Measurements from ENCODE around the gene FLRT2. TPM values are rescaled to one million over a fixed set of nuclear protein-coding genes. Genes with fewer than 3 reads are reported as not detected.

Gene FLRT2
- polyA plus RNA-seq, 2 of the 4 experiments (the other 2 are of a cell fraction) = 6.8 to 7.5 TPM

- Histone ChIP-seq H3K4me2 (no peak overlapping the region; the same call in 2 of the 3 replicates), H3K4me3 (no peak overlapping the region), H3K27ac (no peak overlapping the region), H3K9me3 (no peaks in the 10 kb centered on the region), H3K4me1 (0 out of 3 replicates have a peak, but pooled peaks cover 8% of the 10 kb centered on the region)
- DNase-seq (ENCODE audit: low read depth in 1 of 2, low spot score in 1 of 2) = no peak
- no peak for ATAC-seq
- WGBS (ENCODE audit: missing lambda C conversion rate) = 87% methylated on average over 6 of the region's 6 CpGs
- FAIRE-seq = no peak
- CTCF ChIA-PET = interaction anchor here (0.7 to 1.3 kb wide), 2 partner anchors 41 to 446 kb away, joined by 3 read pairs; no protein-coding TSS in a partner anchor
- TF ChIP-seq TFCP2L1 (CRISPR knock-in tag; IDR thresholded peaks at IDR 0.05) = no peak
- TF ChIP-seq BHLHE40 (IDR thresholded peaks at IDR 0.05; ENCODE audit: low read depth, low read length) = no peak
- TF ChIP-seq REST (IDR thresholded peaks at IDR 0.05) = no peak
- no peak; the same call in 1 of the 2 replicates for TF ChIP-seq EHMT2 (IDR thresholded peaks at IDR 0.05; ENCODE audit: low read depth)
- TF ChIP-seq CBX2 (IDR thresholded peaks at IDR 0.05; ENCODE audit: borderline replicate concordance, low read depth) = no peak
- TF ChIP-seq CHD4 (IDR thresholded peaks at IDR 0.05; ENCODE audit: borderline replicate concordance) = no peak
- no peak for TF ChIP-seq FOSB (CRISPR knock-in tag; IDR thresholded peaks at IDR 0.05)
- TF ChIP-seq SREBF2 (IDR thresholded peaks at IDR 0.05) = no peak
- TF ChIP-seq KDM5A (IDR thresholded peaks at IDR 0.05) = no peak
- no peak for TF ChIP-seq EP300 (IDR thresholded peaks at IDR 0.05)
- TF ChIP-seq NPAS2 (CRISPR knock-in tag; IDR thresholded peaks at IDR 0.05; ENCODE audit: borderline replicate concordance) = no peak
- no peak for TF ChIP-seq ESRRA (IDR thresholded peaks at IDR 0.05; ENCODE audit: borderline replicate concordance, low read length)
- POLR2A ChIA-PET = interaction anchor here (0.7 kb wide), 2 partner anchors 105 to 292 kb away, joined by 5 to 9 read pairs; no protein-coding TSS in a partner anchor
Observed at GRCh38 chr14:85535321-85535720, 5.4 kb downstream of the FLRT2 start.

- ATAC-seq (no peak), FAIRE-seq (peak; percentile 56), DNase-seq (ENCODE audit: low read depth in 1 of 2, low spot score in 1 of 2) (peak; percentile 44 to 53)
- Histone ChIP-seq H3K4me1 (0 out of 3 replicates have a peak, but pooled peaks cover 8% of the 10 kb centered on the region), H3K27ac (no peak overlapping the region), H3K4me2 (peak overlapping the region; percentile 46), H3K9me3 (no peaks in the 10 kb centered on the region), H3K4me3 (no peak overlapping the region)
- WGBS (ENCODE audit: missing lambda C conversion rate) = 32% methylated on average over 8 of the region's 8 CpGs
- CTCF ChIA-PET = interaction anchor here (0.6 to 1.6 kb wide), 12 partner anchors 10 to 1656 kb away, joined by 3 to 9 read pairs (median 4); no protein-coding TSS in a partner anchor
- POLR2A ChIA-PET = interaction anchor here (0.7 kb wide), 1 partner anchor 292 kb away, joined by 9 read pairs; no protein-coding TSS in a partner anchor
- TF ChIP-seq E2F6 (IDR thresholded peaks at IDR 0.05; ENCODE audit: borderline replicate concordance, low read depth) (no peak), GATA3 (IDR thresholded peaks at IDR 0.05; ENCODE audit: borderline replicate concordance) (no peak), SMC3 (IDR thresholded peaks at IDR 0.05) (peak; percentile 70), FOSL2 (IDR thresholded peaks at IDR 0.05) (no peak), FOSL2 (CRISPR knock-in tag; IDR thresholded peaks at IDR 0.05) (0 out of 2 replicates have a peak, but pooled peaks have one; percentile 17), MAZ (IDR thresholded peaks at IDR 0.05; ENCODE audit: borderline replicate concordance, low read depth, low read length) (no peak), CTCF (IDR thresholded peaks at IDR 0.05) (peak; percentile 66), RAD21 (conservative IDR thresholded peaks at IDR 0.05 in 1 of 2, IDR thresholded peaks at IDR 0.05 in 1 of 2) (peak; percentile 75 to 83)
Observed at GRCh38 chr14:85535991-85536832, 6.3 kb downstream of the FLRT2 start.
